ENCODE data around the gene ITGA4.

GRCh38 chr2:181578829-181579228 is 121.6 kb downstream of the ITGA4 start:
- TF ChIP-seq, protein P1, sequence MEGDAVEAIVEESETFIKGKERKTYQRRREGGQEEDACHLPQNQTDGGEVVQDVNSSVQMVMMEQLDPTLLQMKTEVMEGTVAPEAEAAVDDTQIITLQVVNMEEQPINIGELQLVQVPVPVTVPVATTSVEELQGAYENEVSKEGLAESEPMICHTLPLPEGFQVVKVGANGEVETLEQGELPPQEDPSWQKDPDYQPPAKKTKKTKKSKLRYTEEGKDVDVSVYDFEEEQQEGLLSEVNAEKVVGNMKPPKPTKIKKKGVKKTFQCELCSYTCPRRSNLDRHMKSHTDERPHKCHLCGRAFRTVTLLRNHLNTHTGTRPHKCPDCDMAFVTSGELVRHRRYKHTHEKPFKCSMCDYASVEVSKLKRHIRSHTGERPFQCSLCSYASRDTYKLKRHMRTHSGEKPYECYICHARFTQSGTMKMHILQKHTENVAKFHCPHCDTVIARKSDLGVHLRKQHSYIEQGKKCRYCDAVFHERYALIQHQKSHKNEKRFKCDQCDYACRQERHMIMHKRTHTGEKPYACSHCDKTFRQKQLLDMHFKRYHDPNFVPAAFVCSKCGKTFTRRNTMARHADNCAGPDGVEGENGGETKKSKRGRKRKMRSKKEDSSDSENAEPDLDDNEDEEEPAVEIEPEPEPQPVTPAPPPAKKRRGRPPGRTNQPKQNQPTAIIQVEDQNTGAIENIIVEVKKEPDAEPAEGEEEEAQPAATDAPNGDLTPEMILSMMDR (IDR thresholded peaks at IDR 0.05) = no peak
- no peak for TF ChIP-seq POLR2A (IDR thresholded peaks at IDR 0.05)
- no peak for TF ChIP-seq POLR2AphosphoS5 (IDR thresholded peaks at IDR 0.05)

Data from gastroesophageal sphincter (tissue), 3 donors.